Measurements from ENCODE around the gene C5.

C5 gene

DNA sequence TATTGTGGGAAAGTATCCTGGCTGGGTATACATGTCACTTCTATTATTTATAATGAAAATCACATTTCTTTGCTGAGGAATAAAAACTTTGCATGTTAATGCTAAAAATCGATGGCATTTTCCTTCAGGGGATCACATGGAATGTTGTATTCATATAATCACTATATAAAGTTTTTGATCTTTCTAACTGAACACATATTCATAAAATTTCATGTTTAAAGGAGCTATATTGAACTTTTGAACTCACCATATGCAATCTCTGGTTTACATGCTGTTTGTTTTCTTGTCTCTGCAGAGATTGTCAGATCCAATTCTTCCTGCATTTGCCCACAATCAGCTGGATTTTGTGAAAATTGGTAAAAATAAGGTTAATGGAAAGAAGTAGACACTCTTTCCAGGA lies 90.1 kb downstream of the C5 start:
- DNase-seq (ENCODE audit: insufficient read length, low spot score): no peak
- TF ChIP-seq, protein P1, sequence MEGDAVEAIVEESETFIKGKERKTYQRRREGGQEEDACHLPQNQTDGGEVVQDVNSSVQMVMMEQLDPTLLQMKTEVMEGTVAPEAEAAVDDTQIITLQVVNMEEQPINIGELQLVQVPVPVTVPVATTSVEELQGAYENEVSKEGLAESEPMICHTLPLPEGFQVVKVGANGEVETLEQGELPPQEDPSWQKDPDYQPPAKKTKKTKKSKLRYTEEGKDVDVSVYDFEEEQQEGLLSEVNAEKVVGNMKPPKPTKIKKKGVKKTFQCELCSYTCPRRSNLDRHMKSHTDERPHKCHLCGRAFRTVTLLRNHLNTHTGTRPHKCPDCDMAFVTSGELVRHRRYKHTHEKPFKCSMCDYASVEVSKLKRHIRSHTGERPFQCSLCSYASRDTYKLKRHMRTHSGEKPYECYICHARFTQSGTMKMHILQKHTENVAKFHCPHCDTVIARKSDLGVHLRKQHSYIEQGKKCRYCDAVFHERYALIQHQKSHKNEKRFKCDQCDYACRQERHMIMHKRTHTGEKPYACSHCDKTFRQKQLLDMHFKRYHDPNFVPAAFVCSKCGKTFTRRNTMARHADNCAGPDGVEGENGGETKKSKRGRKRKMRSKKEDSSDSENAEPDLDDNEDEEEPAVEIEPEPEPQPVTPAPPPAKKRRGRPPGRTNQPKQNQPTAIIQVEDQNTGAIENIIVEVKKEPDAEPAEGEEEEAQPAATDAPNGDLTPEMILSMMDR (IDR thresholded peaks at IDR 0.05; ENCODE audit: insufficient read depth, missing control alignments): no peak
- FAIRE-seq: no peak

DNA sequence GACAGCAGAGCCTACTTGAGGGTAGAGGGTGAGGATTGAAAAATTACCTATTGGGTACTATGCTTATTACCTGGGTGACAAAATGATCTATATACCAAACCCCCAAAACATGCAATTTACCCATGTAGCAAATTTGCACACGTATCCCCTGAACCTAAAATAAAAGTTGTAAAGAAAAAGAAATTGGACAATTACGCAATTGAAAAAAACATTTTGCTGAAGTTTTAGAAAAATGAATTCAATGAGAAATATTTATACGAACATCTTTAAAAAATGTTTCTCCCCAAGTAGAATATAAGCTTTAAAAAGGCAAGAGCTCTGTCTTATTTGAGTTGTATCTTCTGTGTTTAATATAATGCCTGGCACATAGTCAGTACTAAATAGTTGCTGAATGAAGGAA lies 93.2 kb downstream of the C5 start:
- TF ChIP-seq, protein P1 (IDR thresholded peaks at IDR 0.05; ENCODE audit: insufficient read depth, missing control alignments): no peak
- FAIRE-seq: no peak
- no peak for DNase-seq (ENCODE audit: insufficient read length, low spot score)

DNA sequence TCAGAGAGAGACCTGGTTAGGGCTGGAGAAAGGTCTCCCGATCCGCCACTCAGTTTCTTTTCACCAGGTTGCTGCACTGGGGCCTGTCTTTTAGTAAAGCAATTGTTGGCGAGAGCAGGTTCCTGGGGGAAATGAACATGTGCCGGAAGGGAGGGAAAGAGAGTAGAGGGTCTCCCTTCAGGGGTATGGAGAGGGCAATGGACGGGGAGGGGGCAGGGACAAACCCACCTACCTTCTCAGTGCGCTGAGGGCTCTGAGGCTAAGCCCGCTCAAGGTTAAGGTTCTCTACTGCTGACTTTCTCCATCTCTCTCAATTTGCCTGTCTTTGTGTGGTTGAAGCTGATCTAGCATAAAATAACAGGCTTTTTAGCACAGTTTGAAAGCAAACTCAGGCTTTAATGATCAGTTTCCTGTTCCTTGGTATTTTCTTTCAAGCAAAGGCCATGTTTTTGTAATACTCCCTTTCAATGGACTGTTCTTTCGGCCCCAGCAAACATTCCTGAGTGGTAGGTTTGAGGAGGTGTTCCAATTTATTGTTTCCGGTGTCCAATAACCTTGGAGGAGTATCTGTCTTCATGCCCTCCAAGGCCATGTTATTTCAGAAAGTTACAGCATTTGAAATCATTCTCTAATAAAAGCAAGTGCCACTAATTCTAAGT lies 98.0 kb downstream of the C5 start:
- DNase-seq (ENCODE audit: insufficient read length, low spot score): no peak
- no peak for FAIRE-seq
- TF ChIP-seq, protein P1 (IDR thresholded peaks at IDR 0.05; ENCODE audit: insufficient read depth, missing control alignments): no peak

DNA sequence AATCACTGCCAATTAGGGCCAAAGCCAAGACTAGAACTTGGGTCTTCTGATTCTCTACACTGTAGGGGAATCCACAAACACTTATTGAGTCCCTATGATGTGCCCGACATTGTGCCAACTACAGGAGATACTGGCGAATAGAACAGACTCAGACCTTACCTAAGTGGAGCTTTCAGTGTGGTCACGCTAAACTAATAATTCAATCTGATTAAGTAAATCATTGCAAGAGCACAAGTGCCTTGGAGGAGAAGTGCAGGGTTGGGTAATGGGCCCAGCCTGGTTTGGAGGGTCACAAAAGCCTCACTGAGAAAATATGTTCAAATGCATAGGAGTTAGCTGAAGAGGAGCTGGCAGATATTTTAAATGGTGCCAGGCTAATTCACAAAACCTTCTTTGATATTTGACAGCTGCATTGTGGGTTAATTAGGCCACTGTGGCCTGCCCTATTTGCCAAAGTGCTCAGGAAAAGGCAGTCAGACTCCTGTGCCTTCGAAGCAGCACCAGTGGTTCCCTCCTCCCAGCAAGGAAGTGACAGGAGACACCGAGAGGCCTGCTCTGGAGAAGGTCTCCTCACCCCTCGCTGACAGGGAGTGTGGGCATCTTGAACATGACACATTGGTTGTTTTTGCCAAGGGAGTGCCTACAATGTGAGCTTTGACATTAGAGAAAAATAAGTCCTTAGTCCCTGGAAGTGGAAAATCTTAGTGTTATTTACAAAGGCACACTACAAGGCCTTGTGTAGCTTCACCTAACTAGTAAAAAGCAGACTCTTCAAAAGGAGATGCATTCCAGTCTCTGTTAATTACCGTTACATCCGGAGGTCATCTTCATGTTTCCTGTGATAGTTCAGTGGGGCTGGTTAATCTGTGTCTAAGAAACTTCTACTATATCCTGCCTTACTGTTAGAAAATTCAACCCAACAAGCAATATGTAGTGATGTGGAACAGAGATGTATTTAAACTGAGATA lies 99.4 kb downstream of the C5 start:
- no peak for FAIRE-seq
- no peak for DNase-seq (ENCODE audit: insufficient read length, low spot score)
- TF ChIP-seq, protein P1 (IDR thresholded peaks at IDR 0.05; ENCODE audit: insufficient read depth, missing control alignments): no peak

DNA sequence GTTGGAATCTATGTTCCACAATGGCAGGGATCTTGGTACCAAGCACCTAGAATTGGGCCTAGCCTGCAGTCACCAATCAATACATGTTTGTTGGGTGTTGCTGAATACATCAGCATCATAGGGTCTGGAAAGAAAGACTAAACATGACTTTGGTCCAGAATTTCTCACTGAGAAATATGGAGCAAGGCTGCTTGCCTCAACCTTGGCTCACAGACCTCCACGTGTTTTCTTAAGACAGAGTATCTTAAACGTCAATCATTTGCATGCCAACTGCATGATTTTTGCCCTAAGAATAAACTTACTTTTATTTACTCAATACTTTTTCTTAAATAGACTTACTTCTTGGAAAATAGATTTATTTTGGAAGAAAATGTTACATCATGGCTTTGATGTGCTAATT lies 100.8 kb downstream of the C5 start:
- TF ChIP-seq, protein P1 (IDR thresholded peaks at IDR 0.05; ENCODE audit: insufficient read depth, missing control alignments): no peak
- FAIRE-seq (no peak), DNase-seq (ENCODE audit: insufficient read length, low spot score) (no peak)

DNA sequence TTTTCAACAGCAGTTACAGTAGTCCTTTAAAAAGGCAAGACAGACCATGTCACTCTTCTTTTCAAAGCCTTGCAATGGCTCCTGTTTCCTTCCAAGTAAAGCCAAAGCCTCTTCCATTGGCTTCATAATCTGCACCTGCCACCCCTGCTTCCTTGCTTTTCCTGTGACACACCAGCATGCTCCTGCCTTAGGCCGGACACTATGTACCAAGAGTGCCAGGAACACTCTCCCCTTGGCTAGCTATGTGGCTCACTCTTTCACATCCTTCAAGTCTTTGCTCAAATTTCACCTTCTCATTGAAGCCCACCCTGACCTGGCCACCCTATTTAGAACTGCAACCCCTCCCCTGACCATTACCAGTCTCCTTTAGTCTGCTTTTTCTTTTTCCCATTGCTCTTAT lies 101.3 kb downstream of the C5 start:
- FAIRE-seq: no peak

More for the DNA sequence above, 101.3 kb downstream of the C5 start:
- DNase-seq (ENCODE audit: insufficient read length, low spot score): no peak
- TF ChIP-seq, protein P1 (IDR thresholded peaks at IDR 0.05; ENCODE audit: insufficient read depth, missing control alignments): no peak
